ENCODE measurements around the gene CCT6A.

DNA sequence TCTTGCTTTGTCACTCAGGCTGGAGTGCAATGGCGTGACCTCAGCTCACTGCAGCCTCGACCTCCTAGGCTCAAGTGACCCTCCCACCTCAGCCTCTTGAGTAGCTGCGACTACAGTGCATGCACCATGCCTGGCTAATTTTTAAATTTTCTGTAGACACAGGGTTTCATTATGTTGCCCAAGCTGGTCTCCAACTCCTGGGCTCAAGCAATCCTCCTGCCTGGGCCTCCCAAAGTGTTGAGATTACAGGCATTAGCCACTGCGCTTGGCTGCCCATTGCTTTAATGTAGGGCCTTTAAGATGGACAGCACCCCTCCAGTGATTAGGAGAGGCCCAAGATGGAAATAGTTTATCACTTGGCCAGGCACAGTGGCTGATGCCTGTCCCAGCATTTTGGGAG is 47.8 kb upstream of the CCT6A start:
- TF ChIP-seq EZH2 (IDR thresholded peaks at IDR 0.05; ENCODE audit: borderline replicate concordance, insufficient read depth, low read depth, low read length, poor library complexity, severe bottlenecking) = no peak
- TF ChIP-seq, protein P1, sequence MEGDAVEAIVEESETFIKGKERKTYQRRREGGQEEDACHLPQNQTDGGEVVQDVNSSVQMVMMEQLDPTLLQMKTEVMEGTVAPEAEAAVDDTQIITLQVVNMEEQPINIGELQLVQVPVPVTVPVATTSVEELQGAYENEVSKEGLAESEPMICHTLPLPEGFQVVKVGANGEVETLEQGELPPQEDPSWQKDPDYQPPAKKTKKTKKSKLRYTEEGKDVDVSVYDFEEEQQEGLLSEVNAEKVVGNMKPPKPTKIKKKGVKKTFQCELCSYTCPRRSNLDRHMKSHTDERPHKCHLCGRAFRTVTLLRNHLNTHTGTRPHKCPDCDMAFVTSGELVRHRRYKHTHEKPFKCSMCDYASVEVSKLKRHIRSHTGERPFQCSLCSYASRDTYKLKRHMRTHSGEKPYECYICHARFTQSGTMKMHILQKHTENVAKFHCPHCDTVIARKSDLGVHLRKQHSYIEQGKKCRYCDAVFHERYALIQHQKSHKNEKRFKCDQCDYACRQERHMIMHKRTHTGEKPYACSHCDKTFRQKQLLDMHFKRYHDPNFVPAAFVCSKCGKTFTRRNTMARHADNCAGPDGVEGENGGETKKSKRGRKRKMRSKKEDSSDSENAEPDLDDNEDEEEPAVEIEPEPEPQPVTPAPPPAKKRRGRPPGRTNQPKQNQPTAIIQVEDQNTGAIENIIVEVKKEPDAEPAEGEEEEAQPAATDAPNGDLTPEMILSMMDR (IDR thresholded peaks at IDR 0.05) = no peak

All from B cell (primary cell).